GM21825 (cell line): ENCODE data around the gene TSPAN12.

Source experiments
- ATAC-seq: cut with Tn5 transposase; IDR thresholded peaks from one replicate; pipeline ENCODE4 v1.9.1; 2021; ENCODE audit warnings: mild to moderate bottlenecking, moderate library complexity; ENCODE audit not compliant: unreplicated experiment

Gene TSPAN12

DNA sequence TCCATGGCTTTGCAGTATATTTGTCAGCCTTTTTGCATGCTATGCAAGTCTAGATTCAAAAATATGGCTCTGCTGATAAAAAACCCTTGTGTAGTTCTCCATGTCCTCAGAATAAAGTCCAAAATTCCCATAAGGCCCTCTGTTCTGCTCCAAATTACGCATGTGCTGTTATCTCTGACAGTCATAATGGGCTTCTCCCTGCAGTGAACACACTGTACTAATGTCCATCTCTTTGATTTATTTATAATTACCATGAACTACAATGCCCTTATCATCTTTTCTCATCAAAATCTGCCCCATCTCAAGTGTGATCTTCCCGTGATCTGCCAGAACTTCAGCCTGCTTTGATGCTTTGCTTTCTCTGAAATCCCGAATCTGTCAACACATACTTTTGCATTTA lies 87.7 kb downstream of the TSPAN12 start:
- ATAC-seq, result no peak

- ATAC-seq, result no peak
Measured at GRCh38 chr7:120760851-120761250, 97.1 kb downstream of the TSPAN12 start.

GRCh38 chr7:120760050-120760449 lies 97.9 kb downstream of the TSPAN12 start:
- no peak for ATAC-seq

DNA sequence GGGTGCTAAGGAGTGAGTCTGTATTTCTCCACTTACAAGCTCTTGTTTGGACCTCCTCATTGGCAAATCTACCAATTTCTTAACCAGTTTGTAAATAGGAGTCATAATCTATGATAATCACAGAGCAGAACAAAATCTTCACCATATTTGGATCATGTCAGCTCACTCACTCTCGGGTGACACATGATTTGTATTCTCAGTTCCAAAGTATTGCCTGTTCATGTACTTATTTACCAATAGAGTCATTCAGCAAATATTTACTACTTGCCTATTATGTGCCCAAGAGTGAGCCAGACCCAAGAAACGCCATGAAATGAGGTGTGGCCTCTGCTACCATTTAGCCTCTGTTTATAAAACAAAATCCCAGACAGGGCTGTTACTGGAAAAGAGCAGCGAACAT lies 114.8 kb downstream of the TSPAN12 start:
- no peak for ATAC-seq

DNA sequence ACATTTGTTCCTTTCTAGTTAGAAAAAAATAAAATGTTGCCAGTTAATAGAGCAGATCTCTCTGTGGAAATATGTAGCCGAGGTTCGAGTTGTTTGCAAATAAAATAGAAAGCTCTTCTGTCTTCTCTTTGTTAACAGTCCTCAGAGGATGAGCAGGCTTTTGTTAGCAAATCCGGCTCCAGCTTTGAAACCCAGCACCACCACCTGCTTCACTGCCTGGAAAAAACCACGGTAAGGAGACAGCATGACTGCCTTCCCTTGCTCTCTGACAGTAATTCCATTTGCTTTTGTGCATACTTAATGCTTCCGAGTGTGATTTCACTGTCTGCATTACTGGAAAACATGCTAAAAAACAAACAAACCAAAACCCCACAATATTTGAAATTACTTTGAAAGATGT lies 115.6 kb downstream of the TSPAN12 start:
- ATAC-seq, result no peak

DNA sequence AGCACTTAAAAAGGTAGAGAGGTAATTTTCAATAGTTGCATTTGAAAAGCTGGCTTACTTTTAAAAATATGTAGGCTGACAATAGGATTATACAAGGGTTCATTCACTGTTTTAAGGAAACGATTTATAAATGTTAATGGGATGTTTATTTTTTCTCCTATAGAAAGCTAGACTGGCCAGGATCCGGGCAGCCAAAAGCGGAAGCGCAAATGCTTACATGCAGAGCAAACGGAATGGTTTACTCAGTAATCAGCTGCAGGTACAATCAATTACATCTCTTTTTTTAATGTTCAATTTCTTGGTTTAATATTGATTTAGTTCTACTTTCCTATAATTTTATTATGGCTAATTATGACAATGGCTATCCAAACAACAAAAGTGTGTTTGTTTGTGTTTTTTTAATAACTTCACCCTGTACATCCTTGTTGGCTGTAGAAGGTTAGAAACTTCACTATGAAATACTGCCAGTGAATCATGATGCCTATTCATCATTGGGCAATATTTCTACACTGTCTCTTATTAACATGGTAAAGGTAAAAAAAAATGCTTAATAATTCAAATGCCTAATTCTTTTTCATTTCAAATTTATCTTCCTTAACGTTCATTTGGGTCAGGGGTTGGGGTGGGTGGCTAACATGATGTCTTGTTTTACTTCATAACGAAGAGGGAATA lies 116.4 kb downstream of the TSPAN12 start:
- no peak for ATAC-seq

GRCh38 chr7:120740348-120740747 lies 117.6 kb downstream of the TSPAN12 start:
- ATAC-seq, result no peak

DNA sequence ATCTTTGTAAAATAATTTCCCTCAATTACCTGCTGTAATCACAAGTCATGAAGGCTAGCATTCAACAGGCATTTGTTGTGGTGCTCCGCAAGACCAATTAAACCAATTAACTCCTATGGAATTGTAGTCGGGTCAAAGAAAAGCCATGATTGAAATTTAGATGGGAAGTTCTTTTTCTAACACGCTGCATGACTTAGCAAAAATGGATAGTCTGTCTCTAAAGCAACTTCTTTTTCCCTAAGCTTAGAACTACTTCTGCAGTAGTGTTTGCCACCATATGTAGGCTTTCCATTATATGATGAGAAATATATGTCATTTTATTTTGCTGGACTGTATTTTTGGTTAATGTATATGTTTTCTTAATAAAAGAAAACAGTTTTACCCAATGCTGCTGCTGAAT lies 119.1 kb downstream of the TSPAN12 start:
- ATAC-seq, result no peak
